ENCODE measurements around the gene RAB9A.
A peak's percentile ranks its signal among the peaks of the same experiment; 100 is the strongest.
"Not testable (repeated sequence)": the region's sequence is repeated elsewhere in the genome, so short reads cannot be mapped to it uniquely, and the experiment has no call there.

The RAB9A gene, protein sequence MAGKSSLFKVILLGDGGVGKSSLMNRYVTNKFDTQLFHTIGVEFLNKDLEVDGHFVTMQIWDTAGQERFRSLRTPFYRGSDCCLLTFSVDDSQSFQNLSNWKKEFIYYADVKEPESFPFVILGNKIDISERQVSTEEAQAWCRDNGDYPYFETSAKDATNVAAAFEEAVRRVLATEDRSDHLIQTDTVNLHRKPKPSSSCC

DNA sequence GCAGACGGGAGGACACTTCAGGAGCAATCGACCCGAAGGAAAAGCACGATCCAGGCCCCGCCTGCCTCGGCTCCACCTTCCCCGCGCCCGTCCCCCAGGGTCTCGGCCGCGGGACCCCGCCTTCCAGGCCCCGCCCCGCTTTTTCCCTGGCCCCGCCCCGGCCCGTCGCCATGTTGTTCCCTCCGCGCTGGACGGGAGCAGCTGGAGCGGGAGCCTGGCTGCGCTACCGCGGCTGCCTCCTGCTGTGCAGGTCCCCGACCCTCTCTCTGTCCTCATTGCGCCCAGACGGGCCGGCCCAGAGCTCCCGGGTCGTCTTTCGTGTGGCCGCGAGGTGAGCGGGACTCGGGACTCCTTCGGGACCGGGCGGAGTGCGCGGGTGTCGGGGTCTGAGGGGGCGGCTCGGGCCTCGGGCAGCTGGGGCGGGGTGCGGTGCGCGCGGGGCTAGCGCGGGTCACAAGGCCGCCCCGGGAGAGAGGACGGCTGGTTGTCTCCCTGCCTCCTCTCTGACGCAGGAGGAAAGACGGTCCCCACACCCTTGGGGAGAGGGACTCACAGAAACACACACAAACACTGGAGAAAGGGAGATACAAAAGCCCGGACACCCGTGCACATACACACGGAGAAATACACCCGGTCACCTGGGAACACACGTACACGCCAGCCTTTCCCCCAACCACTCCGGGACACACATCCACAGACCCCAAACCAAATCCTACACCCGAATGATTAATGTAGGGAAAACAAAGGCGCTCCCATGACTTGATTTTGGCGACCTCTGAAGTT lies at the start of gene RAB9A:
RAB9A (plus strand) TSS at position 171 of the 783 bp plus-strand sequence. CDS start 19,619 bp downstream, outside the sequence.
- DNase-seq (ENCODE audit: low spot score), result peak; percentile 81

DNA sequence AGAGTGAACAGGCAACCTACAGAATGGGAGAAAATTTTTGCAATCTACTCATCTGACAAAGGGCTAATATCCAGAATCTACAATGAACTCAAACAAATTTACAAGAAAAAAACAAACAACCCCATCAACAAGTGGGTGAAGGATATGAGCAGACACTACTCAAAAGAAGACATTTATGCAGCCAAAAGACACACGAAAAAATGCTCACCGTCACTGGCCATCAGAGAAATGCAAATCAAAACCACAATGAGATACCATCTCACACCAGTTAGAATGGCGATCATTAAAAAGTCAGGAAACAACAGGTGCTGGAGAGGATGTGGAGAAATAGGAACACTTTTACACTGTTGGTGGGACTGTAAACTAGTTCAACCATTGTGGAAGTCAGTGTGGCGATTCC lies 47.2 kb upstream of the RAB9A start:
- not testable (repeated sequence) for DNase-seq (ENCODE audit: low spot score)

DNA sequence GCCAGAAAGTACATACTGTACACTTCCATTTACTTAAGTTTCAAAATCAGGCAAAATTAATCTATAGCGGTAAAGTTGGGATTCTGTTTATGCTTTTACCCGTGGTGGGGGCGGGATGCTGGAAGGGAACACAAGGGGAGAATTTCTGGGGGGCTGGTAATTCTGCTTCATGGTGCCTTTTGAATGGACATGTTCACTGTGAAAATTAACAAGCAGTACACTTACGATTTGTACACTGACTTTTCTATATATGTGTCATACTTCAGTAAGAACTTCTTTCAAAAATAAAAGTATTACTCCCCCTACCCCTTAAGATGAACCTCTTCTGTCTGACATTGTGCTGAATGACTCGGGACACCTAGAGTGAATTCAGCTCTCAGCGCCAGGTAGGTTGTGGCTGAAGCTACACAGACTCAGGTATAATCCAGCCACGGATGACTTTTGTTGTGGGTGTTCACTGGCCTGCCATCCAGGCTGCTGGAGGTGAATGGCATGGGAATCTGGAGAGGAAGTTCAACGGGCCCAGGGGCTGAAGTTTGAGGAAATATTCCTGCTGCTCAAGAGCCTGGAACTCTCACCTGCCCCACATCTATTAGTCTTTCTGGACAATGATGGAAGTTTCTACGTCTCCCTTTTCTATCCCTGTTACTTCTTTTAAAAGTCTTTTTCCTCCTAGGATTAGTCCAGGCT lies 43.3 kb upstream of the RAB9A start:
- no peak for DNase-seq (ENCODE audit: low spot score)

DNA sequence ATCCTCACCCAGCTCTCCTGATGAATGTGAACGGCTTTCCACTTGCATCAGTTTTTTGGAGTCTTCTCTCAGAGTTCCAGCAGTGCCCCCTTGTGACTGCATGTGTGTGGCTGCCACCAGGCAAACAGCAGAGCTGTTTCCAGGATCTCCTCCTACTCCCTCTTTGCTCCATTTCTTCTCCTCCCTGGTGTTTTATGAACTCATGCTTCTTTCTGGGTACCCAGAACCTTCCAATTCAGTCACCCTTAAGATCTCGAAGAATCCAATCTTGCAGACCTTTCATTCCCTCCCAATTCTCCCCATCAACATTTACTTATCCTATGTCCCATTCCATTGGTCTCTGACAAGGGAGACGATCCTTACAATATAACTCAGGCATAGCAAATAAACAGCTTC lies 42.8 kb upstream of the RAB9A start:
- DNase-seq (ENCODE audit: low spot score), result peak; percentile 36

DNA sequence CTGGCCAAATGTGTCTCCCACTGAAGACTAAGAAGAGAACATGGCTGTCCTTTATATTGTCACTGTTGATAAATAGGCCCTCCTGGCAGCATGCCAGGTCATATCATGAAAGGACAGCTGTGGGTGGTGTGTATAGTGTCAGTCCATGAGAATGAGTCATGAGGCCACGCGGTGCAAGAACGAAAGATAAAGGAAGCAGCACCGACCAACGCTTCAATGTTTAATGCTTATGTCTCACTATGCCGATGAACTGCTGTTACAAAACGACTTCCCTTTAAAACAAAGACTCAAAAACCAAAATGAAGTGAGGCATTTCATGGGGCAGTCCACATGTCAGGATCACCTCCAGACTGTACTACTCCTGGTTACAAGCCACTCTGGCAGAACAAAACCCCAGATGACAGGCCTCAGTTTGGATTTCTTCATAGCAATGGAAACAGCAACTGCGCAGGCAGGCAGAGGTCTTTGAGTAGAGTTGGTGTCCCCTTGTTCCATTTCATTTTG lies 41.2 kb upstream of the RAB9A start:
- peak; percentile 65 for DNase-seq (ENCODE audit: low spot score)

DNA sequence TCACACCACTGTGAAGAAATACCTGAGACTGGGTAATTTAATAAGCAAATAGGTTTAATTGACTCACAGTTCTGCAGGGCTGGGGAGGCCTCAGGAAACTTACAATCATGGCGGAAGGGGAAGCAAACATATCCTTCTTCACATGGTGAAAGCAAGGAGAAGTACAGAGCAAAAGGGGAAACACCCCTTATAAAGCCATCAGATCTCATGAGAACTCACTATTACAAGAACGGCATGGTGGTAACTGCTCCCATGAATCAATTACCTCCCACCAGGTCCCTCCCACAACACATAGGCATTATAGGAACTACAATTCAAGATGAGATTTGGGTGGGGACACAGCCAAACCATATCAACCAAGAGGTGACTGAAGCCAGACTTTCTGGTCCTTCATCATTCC lies 40.6 kb upstream of the RAB9A start:
- not testable (repeated sequence) for DNase-seq (ENCODE audit: low spot score)

DNA sequence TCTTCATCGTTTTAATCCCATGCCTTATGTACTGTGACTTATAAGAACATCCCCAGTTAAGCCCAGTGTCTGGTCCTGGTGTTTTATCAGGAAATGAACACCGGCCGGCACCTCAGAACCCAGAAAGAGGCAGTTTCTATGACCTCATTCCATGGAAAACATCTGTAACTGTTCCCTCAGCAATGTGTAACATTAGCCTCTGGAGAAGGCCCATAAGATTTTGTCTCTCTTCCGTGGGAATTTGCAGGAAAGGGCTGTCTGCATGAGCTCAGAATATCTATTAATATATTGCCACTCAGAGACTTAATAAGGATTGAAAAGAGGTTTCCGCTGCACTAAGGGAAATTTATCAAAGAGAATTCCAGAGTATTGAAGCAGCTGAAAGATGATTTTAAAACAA lies 39.1 kb upstream of the RAB9A start:
- no peak for DNase-seq (ENCODE audit: low spot score)

DNA sequence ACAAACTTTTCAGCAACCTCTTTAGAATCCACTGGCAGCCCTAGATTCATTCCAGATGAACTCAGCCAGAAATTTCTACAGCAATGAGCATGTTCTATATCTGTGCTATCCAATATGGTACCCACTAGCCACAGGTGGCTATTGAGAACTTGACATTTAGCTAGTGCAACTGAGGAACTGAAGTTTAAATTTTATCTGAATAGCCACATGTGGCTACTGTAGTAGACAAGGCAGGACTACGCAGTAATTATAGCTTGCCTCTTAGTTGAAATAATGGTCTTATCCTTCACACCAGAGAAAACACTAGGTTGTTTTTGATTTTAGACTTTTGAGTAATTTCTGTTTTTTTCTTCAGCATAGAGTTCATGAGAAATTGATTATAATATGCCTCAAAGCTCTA lies 38.6 kb upstream of the RAB9A start:
- no peak for DNase-seq (ENCODE audit: low spot score)

DNA sequence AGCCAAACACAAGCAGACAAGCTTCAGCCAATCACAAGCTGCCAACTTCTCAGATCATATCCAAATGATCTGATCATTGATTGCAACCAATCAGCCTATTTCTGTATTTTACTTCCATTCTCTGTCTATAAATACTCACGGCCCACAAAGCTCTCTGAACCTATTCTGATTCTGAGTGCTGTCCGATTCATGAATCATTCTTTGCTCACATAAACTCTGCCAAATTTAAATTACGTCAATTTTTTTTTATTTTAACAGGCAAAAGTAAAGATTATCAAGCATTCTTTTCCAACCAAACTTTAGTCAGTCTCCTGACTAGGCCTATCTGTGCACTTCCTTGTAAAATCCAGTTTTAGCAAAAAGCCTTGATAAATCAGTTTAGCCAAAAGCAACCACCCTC lies 37.8 kb upstream of the RAB9A start:
- DNase-seq (ENCODE audit: low spot score), result no peak

DNA sequence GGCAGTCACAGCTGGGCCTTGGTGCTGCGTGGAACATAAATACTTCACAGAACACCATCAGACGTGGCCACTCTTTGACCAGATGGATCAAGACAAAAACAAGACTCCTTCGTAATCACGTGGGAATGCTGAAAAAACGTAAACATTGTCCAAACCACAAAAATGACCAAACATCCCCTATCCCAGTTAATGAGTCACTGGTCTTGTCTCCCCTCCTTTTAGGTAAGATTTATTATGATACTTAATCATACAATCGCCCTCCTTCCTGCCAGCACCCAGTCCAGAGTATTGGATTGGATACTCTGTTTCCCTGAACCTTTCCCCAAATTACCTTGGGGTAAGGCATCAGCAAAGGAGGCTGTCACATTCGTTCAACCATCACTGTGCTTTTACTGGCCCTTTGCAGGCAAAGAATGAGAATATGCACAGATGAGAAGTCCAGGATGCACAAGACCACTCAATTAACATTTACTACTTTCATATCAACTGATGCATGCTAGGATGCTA lies 36.6 kb upstream of the RAB9A start:
- DNase-seq (ENCODE audit: low spot score), result no peak

DNA sequence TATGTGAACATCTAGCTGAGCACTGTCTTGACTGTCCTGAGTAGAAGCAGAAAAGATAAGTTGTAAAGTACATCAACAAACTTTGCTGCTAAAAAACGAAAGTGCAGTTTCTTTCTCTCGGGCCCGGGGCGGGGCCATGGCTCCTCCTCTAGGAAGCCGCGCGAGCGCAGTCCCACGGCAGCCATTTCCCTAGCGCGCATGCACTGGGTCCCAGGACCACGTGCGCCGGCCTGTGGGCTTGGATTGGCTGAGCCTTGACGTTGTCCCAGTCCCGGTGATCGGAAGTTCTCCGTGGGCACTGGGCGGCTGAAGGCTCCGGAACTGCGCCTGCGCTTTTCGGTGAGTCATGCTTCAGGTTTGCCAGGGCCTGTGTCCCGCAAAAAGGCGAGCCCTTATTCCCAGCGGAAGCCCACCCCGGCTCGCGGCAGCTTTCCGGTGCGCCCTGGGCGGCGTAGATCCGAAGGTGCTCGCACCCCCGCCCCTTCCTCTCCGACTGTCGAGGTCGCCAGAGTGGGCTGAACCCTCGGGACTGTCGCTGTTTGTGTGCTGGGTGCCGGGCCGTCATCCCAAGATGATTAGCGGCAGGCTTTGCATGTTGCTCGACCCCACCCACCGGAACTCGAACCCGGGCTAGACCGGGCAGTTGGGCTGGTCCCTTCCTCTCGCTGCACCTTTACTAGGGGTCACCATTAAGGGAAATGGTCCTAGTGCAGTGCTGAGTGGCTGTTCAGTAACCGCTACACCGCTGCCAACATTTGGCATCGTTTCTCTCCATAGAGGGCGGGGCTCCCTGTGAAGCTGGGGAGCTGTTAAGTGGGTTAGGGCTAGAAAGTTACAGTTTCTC lies 35.9 kb upstream of the RAB9A start, which contains the start of gene TCEANC:
TCEANC (plus strand) TSS at position 292 of the 844 bp plus-strand sequence. CDS start 9,368 bp downstream, outside the sequence.
- peak; percentile 97 for DNase-seq (ENCODE audit: low spot score)

DNA sequence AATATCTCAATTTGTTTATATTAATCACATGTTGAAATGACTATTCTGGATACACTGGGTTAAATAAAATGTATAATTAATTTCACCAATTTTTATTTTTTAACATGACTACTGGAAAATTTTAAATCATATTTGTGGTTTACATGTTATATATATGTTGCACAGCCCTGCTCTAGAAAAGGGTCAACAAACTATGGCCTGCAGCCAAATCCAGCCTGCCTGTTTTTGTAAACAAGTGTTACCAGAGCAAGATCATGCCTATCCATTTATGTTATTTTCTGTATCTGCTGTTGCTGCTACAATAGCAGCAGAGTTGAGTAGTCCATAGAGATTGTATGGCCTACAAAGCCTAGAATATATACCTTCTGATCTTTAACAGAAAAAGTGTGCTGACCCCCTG lies 34.8 kb upstream of the RAB9A start:
- DNase-seq (ENCODE audit: low spot score), result no peak

DNA sequence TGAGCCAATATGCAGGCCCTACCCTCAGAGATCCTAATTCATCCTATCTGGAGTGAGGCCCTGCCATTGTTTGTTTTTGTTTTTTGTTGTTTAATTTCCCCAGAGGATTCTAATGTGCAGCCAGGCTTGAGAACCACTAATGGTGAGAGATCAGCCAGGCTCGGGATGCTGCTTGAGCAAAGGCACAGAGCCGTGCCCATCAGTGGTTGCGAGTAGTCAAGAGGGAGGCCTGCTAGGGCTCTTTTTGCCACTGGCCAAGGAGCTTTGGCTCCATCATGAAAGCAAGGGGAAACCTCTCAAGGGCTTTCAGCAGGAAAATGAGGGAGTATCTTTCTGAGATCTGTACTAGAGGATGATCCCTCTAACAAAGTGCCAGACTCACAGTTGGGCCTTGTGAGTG lies 33.3 kb upstream of the RAB9A start:
- DNase-seq (ENCODE audit: low spot score), result no peak

DNA sequence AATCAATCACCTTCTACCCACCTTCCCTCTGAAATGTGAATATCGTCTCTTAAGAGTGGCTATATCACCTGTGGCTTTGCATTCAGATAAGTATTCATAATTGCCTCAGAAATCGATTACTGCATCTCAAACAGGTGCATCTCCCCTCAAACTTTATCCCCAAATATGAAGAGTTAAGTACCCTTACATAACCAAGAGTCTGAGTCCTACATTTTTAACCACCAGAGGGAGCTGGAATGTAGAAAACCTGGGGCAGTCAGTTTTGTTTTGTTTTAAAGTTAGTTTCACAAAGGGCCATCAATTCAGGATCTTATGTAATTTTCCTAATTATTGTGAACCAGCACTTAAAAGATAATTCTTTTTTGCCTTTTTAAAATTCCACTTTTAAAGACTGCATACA lies 30.3 kb upstream of the RAB9A start:
- peak; percentile 58 for DNase-seq (ENCODE audit: low spot score)

DNA sequence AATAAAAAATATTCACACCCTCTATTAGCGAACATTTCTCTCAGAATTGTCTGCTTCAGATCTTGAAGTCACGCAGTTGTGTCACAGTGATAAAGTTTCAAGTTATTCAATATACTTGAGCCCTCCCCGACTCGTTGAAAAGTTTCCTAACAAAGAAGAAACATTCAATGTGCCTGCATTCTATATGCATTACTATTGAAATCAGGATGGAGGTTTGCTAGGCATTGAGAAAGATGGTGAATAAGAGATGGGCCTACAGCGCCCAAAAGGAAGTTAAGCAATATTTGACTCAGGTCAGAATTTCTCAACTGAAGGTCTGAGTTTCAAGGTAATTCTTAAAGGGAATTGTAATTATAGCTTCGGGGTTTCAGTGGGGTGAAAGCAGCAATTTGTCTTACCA lies 29.9 kb upstream of the RAB9A start:
- no peak for DNase-seq (ENCODE audit: low spot score)

DNA sequence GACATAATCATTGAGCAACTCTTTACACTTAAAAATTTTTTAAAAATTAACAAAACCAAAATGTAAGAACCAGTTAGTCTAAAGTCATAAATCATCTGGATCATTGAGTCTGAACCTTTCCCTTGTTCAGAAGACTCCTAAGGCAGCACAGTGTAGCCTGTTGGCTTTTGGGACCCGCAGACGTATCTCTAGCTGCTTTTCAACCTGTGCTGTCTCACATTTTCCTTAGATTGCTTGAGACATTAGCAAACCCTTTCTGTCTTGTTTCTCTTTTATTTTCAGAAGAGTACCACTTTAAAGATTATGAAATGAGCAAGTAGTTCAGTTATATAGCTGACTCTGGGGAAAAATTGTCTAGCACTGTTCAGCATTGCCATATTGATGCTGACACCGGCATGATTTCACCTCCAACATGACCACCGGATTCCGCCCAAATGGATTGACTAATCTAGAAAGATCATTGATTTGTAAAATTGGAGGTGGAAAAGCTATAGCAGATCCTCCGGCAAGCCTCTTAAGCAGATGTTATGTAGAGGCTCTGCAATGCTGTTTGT lies 27.1 kb upstream of the RAB9A start:
- peak; percentile 21 for DNase-seq (ENCODE audit: low spot score)

DNA sequence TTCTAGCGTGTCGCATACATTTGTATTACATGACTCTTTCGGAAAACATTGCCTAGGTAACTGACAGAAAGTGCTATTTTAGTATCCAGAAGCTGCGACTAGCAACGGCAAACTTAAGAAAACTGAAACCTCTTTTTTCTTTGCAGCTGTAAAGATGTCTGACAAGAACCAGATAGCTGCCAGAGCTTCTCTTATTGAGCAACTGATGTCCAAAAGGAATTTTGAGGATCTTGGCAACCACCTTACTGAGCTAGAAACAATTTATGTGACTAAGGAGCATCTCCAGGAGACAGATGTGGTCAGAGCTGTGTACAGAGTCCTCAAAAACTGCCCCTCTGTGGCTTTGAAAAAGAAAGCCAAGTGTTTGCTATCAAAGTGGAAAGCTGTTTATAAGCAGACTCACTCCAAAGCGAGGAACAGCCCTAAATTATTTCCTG lies 26.6 kb upstream of the RAB9A start:
- no peak for DNase-seq (ENCODE audit: low spot score)

DNA sequence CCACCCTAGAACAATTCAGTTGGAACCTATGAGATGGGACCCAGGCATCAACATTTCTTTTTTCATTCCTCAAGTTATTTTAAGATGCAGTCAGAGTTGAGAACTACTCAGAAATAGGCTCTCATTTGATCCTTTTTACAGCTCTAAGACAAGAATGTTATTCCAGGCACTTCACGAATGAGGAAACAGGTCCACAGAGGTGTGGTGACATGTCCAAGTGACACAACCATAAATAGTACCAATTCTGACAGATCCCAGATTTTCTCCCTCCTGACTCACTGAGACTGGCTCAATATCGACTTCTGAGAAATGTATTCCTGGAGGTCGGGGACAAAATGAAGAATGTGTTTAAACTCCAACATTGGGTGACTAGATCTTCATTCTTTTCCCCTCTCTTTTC lies 24.9 kb upstream of the RAB9A start:
- no peak for DNase-seq (ENCODE audit: low spot score)

DNA sequence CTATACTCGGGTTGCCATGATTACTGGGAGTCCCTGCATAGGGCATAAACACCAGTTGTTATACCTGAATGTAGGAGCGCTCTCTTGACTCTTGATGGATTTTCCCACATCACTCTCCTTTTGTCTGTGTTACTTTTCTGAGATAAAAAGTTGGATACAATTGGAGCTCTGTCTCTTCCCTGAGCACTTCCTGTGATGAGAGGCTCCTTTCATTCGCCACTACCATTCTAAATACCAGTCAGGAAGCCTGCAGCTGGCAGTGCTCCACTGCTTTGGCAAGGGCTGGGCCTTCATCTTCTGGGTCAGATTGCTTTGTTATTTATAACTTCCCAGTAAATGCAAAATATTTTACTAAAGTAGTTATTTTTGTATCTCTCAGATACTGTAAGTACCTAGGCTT lies 22.1 kb upstream of the RAB9A start:
- DNase-seq (ENCODE audit: low spot score), result no peak

DNA sequence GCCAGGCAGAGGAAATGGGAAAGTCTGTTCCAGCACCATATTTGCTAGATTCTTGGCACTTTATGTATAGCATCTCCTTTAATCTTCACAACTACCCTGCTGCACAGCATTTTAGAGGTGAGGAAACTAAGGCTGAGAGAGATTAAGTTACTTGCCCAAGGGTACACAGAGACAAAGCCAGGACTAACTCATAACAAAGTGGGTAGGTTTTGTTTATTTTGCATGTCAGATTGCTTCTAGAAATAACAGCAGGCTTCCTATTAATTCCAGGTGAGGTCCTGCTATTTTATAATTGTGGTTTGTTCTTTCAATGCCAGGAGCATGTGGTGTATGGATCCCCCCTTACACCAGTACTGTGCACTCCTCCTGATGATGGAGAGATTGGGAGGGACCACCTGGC lies 21.0 kb upstream of the RAB9A start:
- DNase-seq (ENCODE audit: low spot score), result no peak

DNA sequence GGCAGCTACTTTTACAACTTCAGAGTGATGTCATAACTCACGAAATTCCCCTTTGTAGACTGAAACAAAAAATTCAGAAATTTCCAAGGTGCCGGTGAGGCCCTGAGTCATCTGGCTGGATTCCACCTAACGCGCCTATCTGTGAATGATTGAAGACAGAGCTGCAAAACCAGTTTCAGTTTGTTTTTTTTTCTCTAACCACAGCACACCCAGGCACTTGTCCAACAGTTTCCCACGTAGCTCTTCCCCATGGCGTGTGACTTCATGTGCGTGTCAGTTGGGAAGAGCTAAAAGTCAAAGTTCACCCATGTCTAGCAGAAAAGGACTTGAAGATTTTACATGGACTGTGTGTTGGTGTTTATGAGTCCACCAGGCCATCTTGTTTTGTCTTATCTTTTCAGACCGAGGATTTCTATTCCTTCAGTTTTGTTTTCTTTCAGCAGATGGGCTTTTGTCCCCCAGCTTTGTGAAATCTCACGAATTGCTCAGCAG lies 19.6 kb upstream of the RAB9A start:
- peak; percentile 59 for DNase-seq (ENCODE audit: low spot score)

Measured in activated CD4-positive, alpha-beta T cell treated with anti-CD3 and anti-CD28 coated beads, Interleukin-2, Interleukin-4, amounts not matched to agents 100 ng/mL and 50 ng/mL, durations not matched to agents 16 hours and 8 hours (primary cell).